Heart right ventricle (tissue), 16 donors: ENCODE data around the gene C16orf54. TPM values are rescaled to one million over a fixed set of nuclear protein-coding genes. Genes with fewer than 3 reads are reported as not detected.
"Not testable (repeated sequence)": the region's sequence is repeated elsewhere in the genome, so short reads cannot be mapped to it uniquely, and the experiment has no call there.

Experiments
- ATAC-seq, 8 donors: fragments of 200-7000 bp; cut with Tn5 transposase; one replicate each; pipeline ENCODE4 v1.9.1; 2020; ENCODE audit warnings: mild to moderate bottlenecking in 8 of 8, moderate library complexity in 8 of 8, moderate number of reproducible peaks in 1 of 8
- DNase-seq, 2 donors: peaks; one replicate each; pipeline ENCODE4 v3.0.0-alpha.2; 2020
- H3K27ac ChIP-seq, 10 donors: fragments of 200-600 bp; sonication (generic) in 2 of 10; one replicate each; pipeline versions ENCODE4 v1.5.0 to v1.8.0; 2020 to 2022; ENCODE audit warnings: mild to moderate bottlenecking in 3 of 10
- H3K27me3 ChIP-seq, 7 donors: fragments of 200-600 bp; one replicate each; pipeline ENCODE4 v1.8.0; 2021 to 2022; ENCODE audit warnings: mild to moderate bottlenecking in 2 of 7
- H3K36me3 ChIP-seq, 9 donors: fragments of 200-600 bp; sonication (generic) in 1 of 9; one replicate each; pipeline versions ENCODE4 v1.5.0 to v1.8.0; 2020 to 2022; ENCODE audit warnings: mild to moderate bottlenecking in 2 of 9
- H3K4me1 ChIP-seq, 9 donors: fragments of 200-600 bp; sonication (generic) in 1 of 9; one replicate each; pipeline versions ENCODE4 v1.5.0 to v1.8.0; 2020 to 2022; ENCODE audit warnings: mild to moderate bottlenecking in 4 of 9
- H3K4me3 ChIP-seq, 10 donors: fragments of 200-600 bp; sonication (generic) in 2 of 10; one replicate each; pipeline versions ENCODE4 v1.5.0 to v1.8.0; 2020 to 2022; ENCODE audit warnings: mild to moderate bottlenecking in 7 of 10, moderate library complexity in 2 of 10
- H3K9me3 ChIP-seq, 11 donors: fragments of 200-600 bp in 10 of 11; sonication (generic) in 2 of 11; one replicate each; pipeline versions ENCODE4 v1.5.0 to v1.8.0; 2013 to 2022; ENCODE audit warnings: mild to moderate bottlenecking in 2 of 11, control low read depth in 1 of 11, moderate library complexity in 1 of 11
- CTCF ChIP-seq, 9 donors: fragments of 200-600 bp; sonication (generic) in 2 of 9; IDR thresholded peaks; one replicate each; pipeline versions ENCODE4 v1.5.0 to v1.8.0; 2021 to 2022; ENCODE audit warnings: antibody characterized with exemption in 9 of 9, mild to moderate bottlenecking in 5 of 9, moderate library complexity in 1 of 9
- WGBS, 2 donors: extraction: QIAGEN DNeasy Blood & Tissue Kit; methylation state at CpG; one replicate each; pipeline ENCODE4 v1.1.7; 2013; ENCODE audit warnings: inconsistent platforms in 1 of 2; 5-methylcytosine and 5-hydroxymethylcytosine counted together
- intact Hi-C, 10 donors: fragments of 100-400 bp; cut with DNase I; formaldehyde crosslinking; loops; one replicate each; pipeline versions ENCODE4 v1.11.1 to v1.14.2; 2022
- polyA plus RNA-seq, 2 donors: library from polyadenylated mRNA; stranded (reverse); fragments of 200-250 nt; gene quantifications; one replicate each; pipeline ENCODE4 v1.2.3, GENCODE V29; 2013
- total RNA-seq, 10 donors: library from RNA; stranded (reverse); fragmentation: NEBNext Ultra II Directional in 3 of 10; extraction: Animal tissue kit (Norgen Biotek cat#: 25700) in 3 of 10; gene quantifications; one replicate each; pipeline versions ENCODE4 v1.2.1 to v1.2.4, GENCODE V29; 2021 to 2023
- donor health status: Arrhythmogenic right ventricular cardiomyopathy.
- donor health status: ischemic (EF 13 %, LVEDD 7.1; RV severe dilation, severe dysfunction).
- donor health status: healthy with polysubstance abuse.
- donor health status: DM: no; HTN: yes; CAD: no.
- donor health status: DM: no; HTN: no; CAD: no.
- donor health status: ischemic (EF 25% LVEDD 6.9; RV normal size, moderate dysfunction).
- donor health status: ischemic (EF 25% LVEDD 5.7; RV mildly dilated, moderate dysfunction).
- donor health status: healthy.
- donor health status: DM: yes; HTN: yes; CAD: no.
- donor health status: Ischemic cardiomyopathy.
- donor health status: ischemic (EF 35%, LVEDD 5.7; RV mildly dilated, moderate dysfunction).
- donor health status: nonischemic (EF 11% LVEDD 7.7; RV severe dilation, severe dysfunction).
- donor health status: DM: yes; HTN: yes; CAD: no.
- donor health status: PGD.
- donor health status: ischemic (EF 29% LVEDD 5.4; RV normal size, mild dysfunction).
- donor health status: nonischemic (EF 23%, LVEDD 6.1; RV moderate dilation, normal function).

Gene C16orf54
- total and polyA plus RNA-seq, 12 donors, result 0.18 to 3.3 (median 0.53) TPM

- DNase-seq (no peak), ATAC-seq (no peak)
- no peak within 1 kb of the TSS for H3K4me3 ChIP-seq
- peaks cover 0 to 3% (median 0%) of the 10 kb centered on the region in 9 donors for H3K4me1 ChIP-seq
- no peak for TF ChIP-seq CTCF (IDR thresholded peaks at IDR 0.05)
- H3K27ac ChIP-seq, result no peak within 1 kb of the TSS
- no peaks in the 10 kb centered on the region for H3K36me3 ChIP-seq
- no peaks in the 10 kb centered on the region for H3K9me3 ChIP-seq
- peaks cover 0 to 31% (median 4%) of the 10 kb centered on the region in 7 donors for H3K27me3 ChIP-seq
- 75 to 82% methylated on average over 10 of the region's 10 CpGs for WGBS, 2 donors
- intact Hi-C loops, result loop anchor here in 1 of 10 donors (10.0 kb wide), 1 partner anchor 63 kb away; no protein-coding TSS in a partner anchor
These were observed 32.0 kb upstream of the C16orf54 start, which contains the start of gene ZG16 for GRCh38 chr16:29777576-29778350. Gene ZG16, plus strand, starts transcription at chr16:29778256. Its CDS starts 1,011 bp downstream, at chr16:29779267.

GRCh38 chr16:29775742-29776408 lies 30.1 kb upstream of the C16orf54 start:
- DNase-seq, result no peak
- H3K27ac ChIP-seq, result no peak overlapping the region
- peaks cover 0 to 3% (median 0%) of the 10 kb centered on the region in 9 donors for H3K4me1 ChIP-seq
- H3K27me3 ChIP-seq, result peaks cover 0 to 27% (median 4%) of the 10 kb centered on the region in 7 donors
- no peak for TF ChIP-seq CTCF (IDR thresholded peaks at IDR 0.05)
- H3K4me3 ChIP-seq, result no peak overlapping the region
- intact Hi-C loops, result loop anchor here in 1 of 10 donors (10.0 kb wide), 1 partner anchor 61 kb away; no protein-coding TSS in a partner anchor
- no peaks in the 10 kb centered on the region for H3K9me3 ChIP-seq
- H3K36me3 ChIP-seq, result no peaks in the 10 kb centered on the region
- no peak for ATAC-seq
- 59 to 64% methylated on average over 4 of the region's 4 CpGs for WGBS, 2 donors

GRCh38 chr16:29774730-29775129 lies 28.9 kb upstream of the C16orf54 start:
- WGBS, 2 donors, result 90 to 94% methylated on average over 5 of the region's 5 CpGs
- Histone ChIP-seq H3K9me3 (no peaks in the 10 kb centered on the region), H3K4me3 (no peak overlapping the region), H3K36me3 (no peaks in the 10 kb centered on the region), H3K27me3 (peaks cover 0 to 16% (median 0%) of the 10 kb centered on the region in 7 donors), H3K27ac (no peak overlapping the region), H3K4me1 (peaks cover 0 to 3% (median 0%) of the 10 kb centered on the region in 9 donors)
- intact Hi-C loops, result loop anchor here in 1 of 10 donors (10.0 kb wide), 1 partner anchor 60 kb away; no protein-coding TSS in a partner anchor
- no peak for DNase-seq
- TF ChIP-seq CTCF (IDR thresholded peaks at IDR 0.05), result no peak
- no peak for ATAC-seq

GRCh38 chr16:29772330-29772729 lies 26.5 kb upstream of the C16orf54 start:
- not testable (repeated sequence) for H3K36me3 ChIP-seq, H3K4me3 ChIP-seq, H3K9me3 ChIP-seq, ATAC-seq, H3K27ac ChIP-seq, H3K27me3 ChIP-seq, DNase-seq, H3K4me1 ChIP-seq
- intact Hi-C loops, result loop anchor here in 1 of 10 donors (10.0 kb wide), 1 partner anchor 58 kb away; no protein-coding TSS in a partner anchor
- WGBS, 2 donors, result 84 to 86% methylated on average over 7 of the region's 7 CpGs
